ENCODE measurements around the gene MYO1A. TPM values are rescaled to one million over a fixed set of nuclear protein-coding genes. Genes with fewer than 3 reads are reported as not detected.

MYO1A gene
- total RNA-seq, 1 experiment from 2014 or later: 3.8 TPM

- Histone ChIP-seq H3K4me1 (ENCODE audit: low read length) (peaks cover 59% of the 10 kb centered on the region), H3K36me3 (ENCODE audit: insufficient read depth, low read length) (peaks cover 35% of the 10 kb centered on the region; the same call in 1 of the 2 replicates), H4K20me1 (ENCODE audit: insufficient read depth, low read depth, low read length) (no peaks in the 10 kb centered on the region), H3K9me3 (ENCODE audit: low read length) (no peaks in the 10 kb centered on the region), H3K4me2 (ENCODE audit: low read depth, low read length, poor library complexity, severe bottlenecking) (peak overlapping the region; percentile 60), H3K4me3 (ENCODE audit: low read length) (peak overlapping the region; percentile 39; the same call in 1 of the 2 replicates), H3K79me2 (ENCODE audit: low read length) (peaks cover 21% of the 10 kb centered on the region), H3K9me2 (replicated peaks; ENCODE audit: insufficient read depth, low read length) (no peaks in the 10 kb centered on the region), H3K27ac (ENCODE audit: low read length) (peak overlapping the region; percentile 83), H3K9ac (ENCODE audit: low read length) (peak overlapping the region; percentile 68), H3K27me3 (ENCODE audit: low read length) (no peaks in the 10 kb centered on the region), H2AFZ (ENCODE audit: low read length) (no peak overlapping the region)
- no peak for DNase-seq
Observed at GRCh38 chr12:57094208-57095160, 44.6 kb upstream of the MYO1A start.

- Histone ChIP-seq H3K9me3 (ENCODE audit: low read length) (no peaks in the 10 kb centered on the region), H3K9ac (ENCODE audit: low read length) (peak overlapping the region; percentile 68), H3K4me1 (ENCODE audit: low read length) (peaks cover 59% of the 10 kb centered on the region), H3K27ac (ENCODE audit: low read length) (peak overlapping the region; percentile 83), H3K27me3 (ENCODE audit: low read length) (no peaks in the 10 kb centered on the region), H2AFZ (ENCODE audit: low read length) (no peak overlapping the region), H3K4me3 (ENCODE audit: low read length) (peak overlapping the region; percentile 52), H3K79me2 (ENCODE audit: low read length) (peaks cover 25% of the 10 kb centered on the region), H3K9me2 (replicated peaks; ENCODE audit: insufficient read depth, low read length) (no peaks in the 10 kb centered on the region), H3K36me3 (ENCODE audit: insufficient read depth, low read length) (peaks cover 28% of the 10 kb centered on the region; the same call in 1 of the 2 replicates), H3K4me2 (ENCODE audit: low read depth, low read length, poor library complexity, severe bottlenecking) (peak overlapping the region; percentile 60), H4K20me1 (ENCODE audit: insufficient read depth, low read depth, low read length) (no peaks in the 10 kb centered on the region)
- DNase-seq: peak; percentile 91
Observed at GRCh38 chr12:57093415-57094207, 43.7 kb upstream of the MYO1A start.

GRCh38 chr12:57092876-57093414 is 43.0 kb upstream of the MYO1A start:
- Histone ChIP-seq H3K79me2 (ENCODE audit: low read length) (peaks cover 25% of the 10 kb centered on the region), H3K9me2 (replicated peaks; ENCODE audit: insufficient read depth, low read length) (no peaks in the 10 kb centered on the region), H3K9ac (ENCODE audit: low read length) (peak overlapping the region; percentile 68), H3K4me1 (ENCODE audit: low read length) (peaks cover 65% of the 10 kb centered on the region), H3K9me3 (ENCODE audit: low read length) (no peaks in the 10 kb centered on the region), H3K4me2 (ENCODE audit: low read depth, low read length, poor library complexity, severe bottlenecking) (peak overlapping the region; percentile 60), H3K4me3 (ENCODE audit: low read length) (peak overlapping the region; percentile 52; the same call in 1 of the 2 replicates), H3K36me3 (ENCODE audit: insufficient read depth, low read length) (peaks cover 23% of the 10 kb centered on the region; the same call in 1 of the 2 replicates), H4K20me1 (ENCODE audit: insufficient read depth, low read depth, low read length) (no peaks in the 10 kb centered on the region), H3K27ac (ENCODE audit: low read length) (peak overlapping the region; percentile 83), H2AFZ (ENCODE audit: low read length) (no peak overlapping the region), H3K27me3 (ENCODE audit: low read length) (no peaks in the 10 kb centered on the region)
- DNase-seq: no peak

- peak overlapping the region; percentile 60 for H3K4me2 ChIP-seq (ENCODE audit: low read depth, low read length, poor library complexity, severe bottlenecking)
- H3K9me3 ChIP-seq (ENCODE audit: low read length): no peaks in the 10 kb centered on the region
- DNase-seq: no peak
- H4K20me1 ChIP-seq (ENCODE audit: insufficient read depth, low read depth, low read length): no peaks in the 10 kb centered on the region
- H2AFZ ChIP-seq (ENCODE audit: low read length): no peak overlapping the region
- no peaks in the 10 kb centered on the region for H3K9me2 ChIP-seq (replicated peaks; ENCODE audit: insufficient read depth, low read length)
- peak overlapping the region; percentile 83 for H3K27ac ChIP-seq (ENCODE audit: low read length)
- H3K79me2 ChIP-seq (ENCODE audit: low read length): peaks cover 25% of the 10 kb centered on the region
- peak overlapping the region; percentile 52; the same call in 1 of the 2 replicates for H3K4me3 ChIP-seq (ENCODE audit: low read length)
- no peaks in the 10 kb centered on the region for H3K27me3 ChIP-seq (ENCODE audit: low read length)
- H3K4me1 ChIP-seq (ENCODE audit: low read length): peaks cover 67% of the 10 kb centered on the region
- H3K9ac ChIP-seq (ENCODE audit: low read length): peak overlapping the region; percentile 68
- H3K36me3 ChIP-seq (ENCODE audit: insufficient read depth, low read length): peaks cover 20% of the 10 kb centered on the region; the same call in 1 of the 2 replicates
Observed at GRCh38 chr12:57092529-57092862, 42.6 kb upstream of the MYO1A start.

- H3K36me3 ChIP-seq (ENCODE audit: insufficient read depth, low read length): peaks cover 14% of the 10 kb centered on the region; the same call in 1 of the 2 replicates
- peak overlapping the region; percentile 60 for H3K4me2 ChIP-seq (ENCODE audit: low read depth, low read length, poor library complexity, severe bottlenecking)
Observed at GRCh38 chr12:57091638-57092528, 42.0 kb upstream of the MYO1A start.

GRCh38 chr12:57090924-57091637 is 41.2 kb upstream of the MYO1A start:
- Histone ChIP-seq H3K4me2 (ENCODE audit: low read depth, low read length, poor library complexity, severe bottlenecking) (peak overlapping the region; percentile 90), H3K36me3 (ENCODE audit: insufficient read depth, low read length) (peaks cover 10% of the 10 kb centered on the region; the same call in 1 of the 2 replicates), H3K4me3 (ENCODE audit: low read length) (peak overlapping the region; percentile 92; the same call in 1 of the 2 replicates), H3K79me2 (ENCODE audit: low read length) (peaks cover 25% of the 10 kb centered on the region), H3K9ac (ENCODE audit: low read length) (peak overlapping the region; percentile 45), H2AFZ (ENCODE audit: low read length) (no peak overlapping the region), H3K9me2 (replicated peaks; ENCODE audit: insufficient read depth, low read length) (no peaks in the 10 kb centered on the region), H3K9me3 (ENCODE audit: low read length) (no peaks in the 10 kb centered on the region), H3K27me3 (ENCODE audit: low read length) (no peaks in the 10 kb centered on the region), H3K27ac (ENCODE audit: low read length) (no peak overlapping the region), H3K4me1 (ENCODE audit: low read length) (peaks cover 73% of the 10 kb centered on the region), H4K20me1 (ENCODE audit: insufficient read depth, low read depth, low read length) (no peaks in the 10 kb centered on the region)
- peak; percentile 40 for DNase-seq

More at GRCh38 chr12:57091638-57092528, 42.0 kb upstream of the MYO1A start:
- Histone ChIP-seq H2AFZ (ENCODE audit: low read length) (no peak overlapping the region), H3K4me3 (ENCODE audit: low read length) (no peak overlapping the region; the same call in 1 of the 2 replicates), H3K9me3 (ENCODE audit: low read length) (no peaks in the 10 kb centered on the region), H3K79me2 (ENCODE audit: low read length) (peaks cover 25% of the 10 kb centered on the region), H3K9me2 (replicated peaks; ENCODE audit: insufficient read depth, low read length) (no peaks in the 10 kb centered on the region), H3K4me1 (ENCODE audit: low read length) (peaks cover 68% of the 10 kb centered on the region), H4K20me1 (ENCODE audit: insufficient read depth, low read depth, low read length) (no peaks in the 10 kb centered on the region), H3K9ac (ENCODE audit: low read length) (peak overlapping the region; percentile 68; the same call in 1 of the 2 replicates), H3K27ac (ENCODE audit: low read length) (peak overlapping the region; percentile 83), H3K27me3 (ENCODE audit: low read length) (no peaks in the 10 kb centered on the region)
- DNase-seq: peak; percentile 40

GRCh38 chr12:57090490-57090889 is 40.6 kb upstream of the MYO1A start:
- Histone ChIP-seq H3K27ac (ENCODE audit: low read length) (no peak overlapping the region), H3K4me3 (ENCODE audit: low read length) (peak overlapping the region; percentile 92; the same call in 1 of the 2 replicates), H3K79me2 (ENCODE audit: low read length) (peaks cover 25% of the 10 kb centered on the region), H3K9ac (ENCODE audit: low read length) (peak overlapping the region; percentile 45), H2AFZ (ENCODE audit: low read length) (no peak overlapping the region), H3K27me3 (ENCODE audit: low read length) (no peaks in the 10 kb centered on the region), H3K9me3 (ENCODE audit: low read length) (no peaks in the 10 kb centered on the region), H4K20me1 (ENCODE audit: insufficient read depth, low read depth, low read length) (no peaks in the 10 kb centered on the region), H3K9me2 (replicated peaks; ENCODE audit: insufficient read depth, low read length) (no peaks in the 10 kb centered on the region), H3K4me2 (ENCODE audit: low read depth, low read length, poor library complexity, severe bottlenecking) (peak overlapping the region; percentile 90), H3K36me3 (ENCODE audit: insufficient read depth, low read length) (peaks cover 4% of the 10 kb centered on the region; the same call in 1 of the 2 replicates), H3K4me1 (ENCODE audit: low read length) (peaks cover 73% of the 10 kb centered on the region)
- DNase-seq: peak; percentile 38
